GM19238 (cell line): ENCODE data around the gene PTGES.
"Not testable (repeated sequence)": the region's sequence is repeated elsewhere in the genome, so short reads cannot be mapped to it uniquely, and the experiment has no call there.

Source experiments
- DNase-seq: peaks from one replicate; pipeline ENCODE4 v3.0.0; 2011; ENCODE audit warnings: low spot score; ENCODE audit not compliant: insufficient read length

Gene PTGES

GRCh38 chr9:129770741-129771140 lies 17.9 kb upstream of the PTGES start:
- no peak for DNase-seq

GRCh38 chr9:129769669-129770068 lies 16.8 kb upstream of the PTGES start:
- no peak for DNase-seq

GRCh38 chr9:129768486-129768885 lies 15.6 kb upstream of the PTGES start:
- DNase-seq: no peak

GRCh38 chr9:129765764-129766317 lies 13.0 kb upstream of the PTGES start:
- DNase-seq: no peak

- no peak for DNase-seq
Observed at GRCh38 chr9:129762985-129763926, 10.4 kb upstream of the PTGES start.

- DNase-seq: not testable (repeated sequence)
Observed at GRCh38 chr9:129762370-129762984, 9.6 kb upstream of the PTGES start.

- no peak for DNase-seq
Observed at GRCh38 chr9:129761901-129762369, 9.1 kb upstream of the PTGES start.

GRCh38 chr9:129761293-129761900 lies 8.6 kb upstream of the PTGES start:
- no peak for DNase-seq

GRCh38 chr9:129760784-129761183 lies 7.9 kb upstream of the PTGES start:
- DNase-seq: not testable (repeated sequence)

- DNase-seq: no peak
Observed at GRCh38 chr9:129759804-129760502, 7.1 kb upstream of the PTGES start.

GRCh38 chr9:129759319-129759718 lies 6.5 kb upstream of the PTGES start:
- DNase-seq: no peak

GRCh38 chr9:129757045-129757444 lies 4.2 kb upstream of the PTGES start:
- DNase-seq: no peak

GRCh38 chr9:129756191-129756590 lies 3.3 kb upstream of the PTGES start:
- no peak for DNase-seq

GRCh38 chr9:129755151-129755550 lies 2.3 kb upstream of the PTGES start:
- DNase-seq: no peak

GRCh38 chr9:129751841-129752801 lies 721 bp downstream of the PTGES start:
- DNase-seq: no peak

GRCh38 chr9:129750013-129750638 lies 2.7 kb downstream of the PTGES start:
- no peak for DNase-seq

GRCh38 chr9:129749575-129749974 lies 3.3 kb downstream of the PTGES start:
- no peak for DNase-seq

- DNase-seq: not testable (repeated sequence)
Observed at GRCh38 chr9:129749052-129749451, 3.8 kb downstream of the PTGES start.

- no peak for DNase-seq
Observed at GRCh38 chr9:129748249-129748648, 4.6 kb downstream of the PTGES start.
